Spleen (tissue), 3 donors: ENCODE results near the gene TMEM120A.

Experiments
- POLR2A ChIP-seq, 3 donors: fragments of 450-650 bp; IDR thresholded peaks; one replicate each; pipeline ENCODE4 v1.5.1; 2017; ENCODE audit warnings: antibody characterized with exemption in 3 of 3, mild to moderate bottlenecking in 1 of 3
- POLR2AphosphoS5 ChIP-seq, 3 donors: sonication (generic); formaldehyde crosslinking; IDR thresholded peaks; one replicate each; pipeline ENCODE4 v1.5.1; 2017; ENCODE audit warnings: antibody characterized with exemption in 3 of 3

DNA sequence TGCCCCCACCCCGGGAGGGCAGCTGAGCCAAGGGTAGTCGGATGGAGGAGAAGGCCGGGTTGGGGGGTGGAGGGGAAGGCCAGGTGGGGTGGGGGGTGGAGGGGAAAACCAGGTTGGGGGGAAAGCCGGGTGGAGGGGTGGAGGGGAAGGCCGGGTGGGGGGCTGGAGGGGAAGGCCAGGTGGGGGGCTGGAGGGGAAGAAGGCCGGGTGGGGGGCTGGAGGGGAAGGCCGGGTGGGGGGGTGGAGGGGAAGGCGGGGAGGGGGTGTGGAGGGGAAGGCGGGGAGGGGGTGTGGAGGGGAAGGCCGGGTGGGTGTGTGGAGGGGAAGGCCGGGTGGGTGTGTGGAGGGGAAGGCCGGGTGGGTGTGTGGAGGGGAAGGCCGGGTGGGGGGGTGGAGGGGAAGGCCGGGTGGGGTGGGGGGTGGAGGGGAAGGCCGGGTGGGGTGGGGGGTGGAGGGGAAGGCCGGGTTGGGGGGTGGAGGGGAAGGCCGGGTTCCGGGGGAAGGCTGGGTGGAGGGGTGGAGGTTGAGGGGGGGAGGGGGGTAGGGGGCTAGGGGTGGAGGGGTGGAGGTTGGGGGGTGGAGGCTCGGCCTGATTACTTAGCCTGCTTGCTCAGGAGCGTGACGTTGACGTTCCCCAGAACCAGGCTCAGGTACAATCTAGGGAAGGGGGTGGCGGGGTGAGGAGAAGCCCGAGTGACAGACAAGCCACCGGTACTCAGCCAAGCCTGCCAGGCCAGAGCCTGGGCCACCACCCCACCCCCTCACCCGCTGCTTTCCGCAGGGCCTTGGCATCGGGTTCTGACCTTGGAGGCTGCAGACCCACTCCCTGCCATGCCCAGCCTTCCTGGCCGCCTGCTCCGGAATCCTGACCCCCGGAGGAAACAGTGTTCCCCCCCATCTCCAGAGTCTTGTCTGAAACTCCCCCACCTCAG lies 5.6 kb downstream of the TMEM120A start:
- TF ChIP-seq POLR2AphosphoS5 (IDR thresholded peaks at IDR 0.05) (peak in 2 of 3 donors; percentile 57 to 64), POLR2A (IDR thresholded peaks at IDR 0.05) (no peak)
